T47D (cell line): Measurements from ENCODE around the gene DENND1A.
"Not testable (repeated sequence)": the region's sequence is repeated elsewhere in the genome, so short reads cannot be mapped to it uniquely, and the experiment has no call there.

Source experiments
- DNase-seq, 2 experiments: peaks; one replicate each; pipeline versions ENCODE4 v3.0.0 to v3.0.0-alpha.2; 2011 to 2012; ENCODE audit warnings: low read depth in 1 of 2, low spot score in 1 of 2
- JUND ChIP-seq: IDR thresholded peaks from 2 replicates; pipeline ENCODE4 v1.6.1; 2012; ENCODE audit warnings: low read depth
- in situ Hi-C: cut with HindIII; loops from 2 replicates; pipeline ENCODE4 v1.10.0; 2016; ENCODE audit warnings: low sequenced_read_pairs, low pct_unique_long_range_greater_than_20kb

The DENND1A gene

DNA sequence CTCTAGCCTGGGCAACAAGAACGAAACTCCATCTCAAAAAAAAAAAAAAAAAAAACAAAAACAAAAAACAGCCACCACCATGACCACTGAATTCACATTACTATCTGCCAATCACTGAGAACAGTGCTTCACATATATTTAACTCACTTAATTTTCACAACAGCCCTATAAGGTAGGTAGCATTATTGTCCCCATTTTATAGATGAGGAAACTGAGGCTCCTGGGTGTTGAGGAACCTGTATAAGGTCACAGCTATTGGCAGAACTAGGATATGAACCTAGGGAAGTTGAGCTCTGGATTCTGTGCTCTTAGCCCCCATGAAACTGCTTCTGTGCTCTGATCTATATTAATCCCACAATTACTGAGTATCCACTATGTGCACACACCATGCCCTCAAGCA lies 290.2 kb downstream of the DENND1A start:
- TF ChIP-seq JUND, result no peak
- in situ Hi-C loops, result no loop called here
- no peak for DNase-seq

DNA sequence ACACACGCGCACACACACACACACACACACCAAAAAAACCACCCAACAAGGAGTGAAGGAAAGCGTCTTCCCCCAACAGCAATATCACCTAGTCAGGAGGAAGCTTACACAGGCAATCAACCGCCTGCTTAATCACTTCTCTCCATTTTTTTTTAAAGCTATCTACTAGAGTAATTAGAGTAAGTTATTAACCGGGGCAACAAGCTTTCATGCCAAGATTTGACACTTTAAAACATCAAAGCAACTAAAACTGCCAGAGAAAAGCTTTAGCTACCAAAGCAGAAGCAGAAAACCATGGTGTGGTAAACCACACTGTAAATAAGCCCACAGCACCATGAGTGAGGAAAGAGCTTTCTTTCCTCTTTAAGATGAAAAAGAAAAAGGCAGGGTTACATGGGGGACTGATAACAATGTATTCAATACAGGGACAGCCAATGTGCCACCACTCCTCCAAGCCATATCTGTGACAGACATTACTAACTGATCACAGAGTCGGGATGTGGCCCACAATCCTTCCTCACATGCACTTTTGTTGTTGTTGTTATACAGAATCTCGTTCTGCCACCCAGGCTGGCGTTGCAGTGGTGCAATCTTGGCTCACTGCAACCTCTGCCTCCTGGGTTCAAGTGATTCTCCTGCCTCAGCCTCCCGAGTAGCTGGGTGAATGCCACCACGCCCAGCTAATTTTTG lies 291.8 kb downstream of the DENND1A start:
- no peak for DNase-seq
- TF ChIP-seq JUND, result no peak
- in situ Hi-C loops, result no loop called here

DNA sequence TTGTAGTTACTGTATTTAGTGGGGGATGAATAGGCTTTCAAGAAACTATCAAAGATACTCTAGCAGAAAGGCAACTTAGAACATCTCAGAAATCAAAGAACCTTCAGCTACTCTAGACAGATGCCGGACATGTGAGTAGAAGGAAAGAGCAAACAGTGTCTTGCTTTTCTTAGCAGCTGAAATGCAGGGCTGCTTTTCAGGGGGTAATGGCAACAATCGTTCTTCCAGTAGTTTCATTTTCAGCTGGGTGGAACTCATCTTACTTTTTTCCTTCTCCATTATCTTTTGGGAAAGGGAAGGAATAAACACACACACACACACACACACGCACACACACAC lies 292.4 kb downstream of the DENND1A start:
- no peak for TF ChIP-seq JUND
- no peak for DNase-seq
- in situ Hi-C loops, result no loop called here

DNA sequence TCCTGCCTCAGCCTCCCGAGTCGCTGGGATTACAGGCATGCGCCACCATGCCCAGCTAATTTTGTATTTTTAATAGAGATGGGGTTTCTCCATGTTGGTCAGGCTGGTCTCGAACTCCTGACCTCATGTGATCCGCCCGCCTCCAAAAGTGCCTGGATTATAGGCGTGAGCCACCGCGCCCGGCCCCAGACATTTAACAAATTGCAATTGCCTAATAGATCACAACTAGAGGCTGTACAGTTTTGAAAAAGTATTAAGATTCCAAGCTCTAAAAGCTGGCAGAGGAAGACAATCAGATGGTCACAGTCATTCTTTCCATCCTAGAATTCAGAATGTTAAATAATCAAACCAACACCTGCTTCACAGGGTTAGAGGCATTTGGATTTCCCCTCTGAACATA lies 293.1 kb downstream of the DENND1A start:
- in situ Hi-C loops, DNase-seq: not testable (repeated sequence)

DNA sequence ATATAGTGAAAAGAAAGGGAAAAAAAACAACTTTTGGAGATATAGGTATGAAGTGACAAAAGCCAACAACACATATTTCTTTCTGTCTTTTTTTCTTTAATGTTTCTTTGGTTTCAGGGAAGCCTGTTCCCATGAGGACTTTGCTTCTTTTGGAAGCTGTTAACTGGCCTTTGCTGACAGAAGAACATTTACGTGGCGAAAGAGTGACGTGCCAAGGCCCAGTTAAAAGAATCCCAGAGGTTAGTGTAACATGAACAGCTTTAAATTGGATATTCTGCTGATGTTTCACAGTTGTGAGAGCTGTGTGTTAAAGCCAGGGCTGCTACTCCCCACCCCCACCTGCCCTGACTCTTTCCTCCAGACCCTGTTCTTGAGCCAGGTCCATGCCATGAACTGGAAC lies 298.1 kb downstream of the DENND1A start:
- in situ Hi-C loops, result no loop called here
- no peak for TF ChIP-seq JUND
- no peak for DNase-seq

DNA sequence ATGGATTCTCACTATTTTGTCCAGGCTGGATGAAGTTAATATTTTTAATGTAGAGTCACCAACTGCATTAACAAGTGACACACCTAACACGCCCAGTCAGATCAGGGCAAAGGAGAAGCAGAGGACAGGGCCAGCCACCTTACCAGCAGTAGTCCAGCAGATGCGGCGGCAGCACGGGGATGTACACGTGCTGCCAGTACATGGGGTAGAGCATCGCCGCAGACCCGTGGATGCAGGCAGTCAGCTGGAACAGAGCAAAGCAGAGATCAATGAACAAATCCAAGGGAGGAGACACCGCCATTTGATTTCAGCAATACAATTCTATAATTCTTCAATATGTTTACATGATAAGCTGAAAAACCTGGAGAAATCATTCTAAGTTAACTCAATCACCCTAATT lies 299.7 kb downstream of the DENND1A start:
- in situ Hi-C loops, result no loop called here
- DNase-seq, result no peak
- TF ChIP-seq JUND, result no peak

DNA sequence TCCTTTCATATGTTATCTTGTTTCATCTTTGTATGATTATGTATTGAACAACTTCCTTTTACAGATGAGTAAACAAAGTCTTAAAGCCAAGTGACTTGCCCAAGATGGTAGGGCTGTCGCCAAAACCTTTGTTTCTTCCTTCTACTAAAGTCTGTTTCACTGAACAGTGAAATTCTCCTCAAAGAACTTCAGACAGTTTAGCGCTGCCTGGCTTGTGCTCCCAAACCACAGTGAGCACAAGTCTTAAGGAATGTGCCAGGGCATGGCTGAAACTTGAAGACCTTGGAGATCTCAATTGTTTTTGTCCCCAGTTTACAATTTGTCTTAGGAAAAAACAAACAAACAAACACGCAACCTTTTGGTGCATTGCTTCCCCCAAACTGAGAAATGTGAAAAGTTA lies 300.4 kb downstream of the DENND1A start:
- in situ Hi-C loops, result no loop called here
- TF ChIP-seq JUND, result no peak
- no peak for DNase-seq

DNA sequence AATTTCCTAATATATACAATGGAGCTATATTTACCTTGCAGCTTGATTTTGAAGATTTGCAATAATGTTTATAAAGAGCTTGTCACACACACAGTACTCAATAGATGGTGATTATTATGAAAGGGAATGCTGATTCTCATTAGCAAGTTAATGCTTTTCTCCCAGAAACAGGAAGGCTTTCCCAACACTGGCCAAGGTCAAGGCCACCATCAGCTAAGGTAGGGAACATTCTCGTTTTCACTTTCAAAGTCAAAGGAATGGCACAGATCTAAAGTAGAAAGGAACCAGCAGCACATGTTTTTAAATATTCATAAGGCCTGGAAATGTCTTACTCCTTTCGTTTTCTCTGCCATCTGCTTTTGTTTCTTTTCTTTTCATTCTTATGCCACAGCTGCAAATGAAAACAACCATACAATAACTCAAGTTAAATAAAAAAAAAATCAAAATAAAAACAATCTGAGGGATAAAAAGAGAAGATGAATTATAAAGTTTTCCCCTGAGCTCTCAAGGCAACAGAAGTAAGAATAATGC lies 307.1 kb downstream of the DENND1A start:
- no peak for TF ChIP-seq JUND
- in situ Hi-C loops, result no loop called here
- DNase-seq, result no peak

DNA sequence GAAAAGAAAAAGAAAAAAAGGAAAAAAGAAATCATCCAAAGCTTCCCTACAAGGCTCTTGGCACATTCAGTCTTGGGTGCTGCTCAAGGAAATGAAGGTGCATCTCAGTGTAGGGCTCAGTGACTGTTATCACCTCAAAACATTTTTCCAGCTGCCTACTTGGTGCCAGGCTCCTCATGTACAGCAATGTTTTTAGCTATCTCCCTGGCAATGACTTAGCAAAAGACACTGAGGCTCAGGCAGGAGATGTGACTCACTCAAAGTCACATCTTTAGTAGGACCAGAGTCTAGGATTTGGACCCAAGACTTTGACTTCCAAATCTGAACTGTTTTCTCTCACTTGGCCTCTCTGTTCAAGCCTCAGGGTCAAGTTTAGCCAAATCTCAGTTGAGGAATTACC lies 309.7 kb downstream of the DENND1A start:
- no peak for DNase-seq
- in situ Hi-C loops, result no loop called here
- no peak for TF ChIP-seq JUND

DNA sequence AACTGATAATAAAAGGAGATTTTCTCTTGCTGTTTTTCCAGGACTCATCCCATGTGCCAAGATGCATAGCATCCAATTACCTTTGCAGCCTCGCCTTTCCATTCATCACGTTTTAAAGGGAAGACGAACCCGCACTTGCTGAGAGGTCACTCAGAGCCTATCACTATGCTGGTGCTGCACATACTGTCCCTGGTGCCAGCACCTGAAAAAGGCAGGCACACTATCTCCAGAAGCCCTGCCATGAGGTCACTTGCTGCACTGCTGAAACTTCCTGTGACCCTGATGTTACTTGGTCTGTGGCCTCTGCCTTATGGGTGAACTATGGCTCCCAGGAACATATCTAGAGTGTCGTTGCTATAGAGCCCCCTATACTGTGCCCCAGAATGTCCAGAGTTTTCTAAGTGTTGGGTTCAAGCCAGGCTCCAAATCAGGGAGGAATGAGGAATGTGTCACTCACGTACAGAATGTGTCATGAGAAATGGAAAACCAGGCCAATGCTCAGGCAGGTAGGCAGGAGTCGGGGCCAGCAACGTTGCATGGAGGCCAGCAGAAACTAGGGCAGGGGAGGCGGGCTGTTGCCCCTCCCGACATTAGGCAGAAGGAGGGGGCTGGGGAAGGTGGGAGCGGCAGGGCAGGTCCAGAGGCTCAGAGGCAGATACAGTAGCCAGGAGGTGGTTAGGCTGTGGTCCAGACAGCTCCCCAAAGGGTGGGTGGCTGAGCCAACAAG lies 311.8 kb downstream of the DENND1A start:
- no peak for DNase-seq
- in situ Hi-C loops, result no loop called here
- TF ChIP-seq JUND, result no peak

DNA sequence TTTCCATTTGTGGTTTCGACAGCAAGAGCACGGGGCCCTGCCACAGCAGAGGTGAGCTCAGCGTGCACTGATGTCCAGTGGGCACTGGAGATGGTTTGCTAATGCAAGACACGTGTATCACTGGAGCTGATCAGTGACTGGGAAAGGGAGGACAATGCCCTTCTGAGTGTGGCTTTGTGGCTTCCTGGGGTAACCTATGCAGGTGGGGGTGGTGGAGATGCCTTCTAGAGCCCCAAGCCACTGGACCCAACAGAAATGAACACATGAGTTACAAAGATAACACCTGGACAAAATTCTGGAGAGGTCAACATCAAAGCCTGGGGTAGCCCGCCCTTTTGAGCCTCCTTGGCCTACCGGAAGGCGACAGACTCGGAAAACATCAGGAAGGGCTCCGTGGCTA lies 312.6 kb downstream of the DENND1A start:
- TF ChIP-seq JUND, result no peak
- DNase-seq, result no peak
- in situ Hi-C loops, result no loop called here

DNA sequence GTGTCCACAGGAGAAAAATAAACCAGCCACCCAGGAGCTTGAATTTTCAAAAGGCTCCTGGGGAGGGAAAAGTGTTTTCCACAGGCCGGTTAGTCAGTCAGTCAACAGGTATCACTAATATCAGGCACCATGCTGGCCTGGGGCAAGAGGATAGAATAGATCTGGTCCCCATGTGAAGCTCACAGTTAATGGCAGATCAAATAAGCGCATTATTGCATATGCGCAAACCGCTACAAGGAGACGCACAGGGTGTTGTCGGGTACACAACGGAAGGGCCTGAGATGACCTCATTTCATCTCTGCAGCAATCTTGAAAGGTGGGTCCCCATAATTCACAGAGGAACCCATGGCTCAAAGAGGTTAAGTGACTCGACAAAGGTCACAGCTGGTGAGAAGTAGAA lies 313.2 kb downstream of the DENND1A start:
- no peak for TF ChIP-seq JUND
- DNase-seq, result no peak
- in situ Hi-C loops, result no loop called here

DNA sequence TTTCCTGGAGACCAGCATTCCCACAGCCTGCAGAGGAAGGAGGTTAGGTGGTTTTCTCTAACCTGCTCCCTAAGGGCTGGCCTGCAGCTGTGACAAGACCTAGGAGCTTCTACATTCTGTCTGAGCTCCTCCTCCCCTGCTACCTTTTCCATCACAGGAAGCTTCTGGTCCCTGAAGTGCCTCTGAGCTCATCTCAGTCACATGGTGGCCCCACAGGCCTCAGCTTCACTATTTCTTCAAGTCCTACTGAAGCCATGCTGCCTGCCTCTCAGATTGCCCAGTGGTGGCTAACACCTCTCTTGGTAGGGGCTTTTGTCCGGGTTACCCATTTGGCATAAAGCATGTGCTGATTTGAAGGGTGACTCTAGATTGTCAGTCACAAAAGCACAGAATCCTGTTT lies 314.5 kb downstream of the DENND1A start:
- in situ Hi-C loops, result no loop called here
- no peak for TF ChIP-seq JUND
- peak in 1 of 2 experiments; percentile 10 for DNase-seq
